Fibroblast of the aortic adventitia (primary cell): ENCODE data around the gene TRIM14. TPM values are rescaled to one million over a fixed set of nuclear protein-coding genes. Genes with fewer than 3 reads are reported as not detected.

Experiments used
- DNase-seq: peaks from one replicate; pipeline ENCODE4 v3.0.0-alpha.2; 2010; ENCODE audit warnings: low read depth
- H3K4me3 ChIP-seq: 2 replicates; pipeline ENCODE4 v1.5.1; 2011; ENCODE audit warnings: low read depth, mild to moderate bottlenecking, control low read depth, low read length, moderate library complexity
- total RNA-seq: library from RNA; depleted of rRNA; stranded (reverse); fragments of >200 nt; gene quantifications from 2 replicates; pipeline ENCODE4 v1.2.3, GENCODE V29; 2012; ENCODE audit warnings: low replicate concordance
- TF ChIP-seq, protein P1 (sequence below): IDR thresholded peaks from 2 replicates; pipeline ENCODE4 v1.5.1; 2011; ENCODE audit warnings: mild to moderate bottlenecking, low read length, control low read depth, inconsistent platforms; ENCODE audit not compliant: insufficient read depth

The TRIM14 gene
- total RNA-seq, 1 donor: 0.81 TPM

- no peak for DNase-seq
- TF ChIP-seq, protein P1, sequence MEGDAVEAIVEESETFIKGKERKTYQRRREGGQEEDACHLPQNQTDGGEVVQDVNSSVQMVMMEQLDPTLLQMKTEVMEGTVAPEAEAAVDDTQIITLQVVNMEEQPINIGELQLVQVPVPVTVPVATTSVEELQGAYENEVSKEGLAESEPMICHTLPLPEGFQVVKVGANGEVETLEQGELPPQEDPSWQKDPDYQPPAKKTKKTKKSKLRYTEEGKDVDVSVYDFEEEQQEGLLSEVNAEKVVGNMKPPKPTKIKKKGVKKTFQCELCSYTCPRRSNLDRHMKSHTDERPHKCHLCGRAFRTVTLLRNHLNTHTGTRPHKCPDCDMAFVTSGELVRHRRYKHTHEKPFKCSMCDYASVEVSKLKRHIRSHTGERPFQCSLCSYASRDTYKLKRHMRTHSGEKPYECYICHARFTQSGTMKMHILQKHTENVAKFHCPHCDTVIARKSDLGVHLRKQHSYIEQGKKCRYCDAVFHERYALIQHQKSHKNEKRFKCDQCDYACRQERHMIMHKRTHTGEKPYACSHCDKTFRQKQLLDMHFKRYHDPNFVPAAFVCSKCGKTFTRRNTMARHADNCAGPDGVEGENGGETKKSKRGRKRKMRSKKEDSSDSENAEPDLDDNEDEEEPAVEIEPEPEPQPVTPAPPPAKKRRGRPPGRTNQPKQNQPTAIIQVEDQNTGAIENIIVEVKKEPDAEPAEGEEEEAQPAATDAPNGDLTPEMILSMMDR: no peak
- no peak overlapping the region for H3K4me3 ChIP-seq
Observed at GRCh38 chr9:98149422-98149821, 30.4 kb upstream of the TRIM14 start.

DNA sequence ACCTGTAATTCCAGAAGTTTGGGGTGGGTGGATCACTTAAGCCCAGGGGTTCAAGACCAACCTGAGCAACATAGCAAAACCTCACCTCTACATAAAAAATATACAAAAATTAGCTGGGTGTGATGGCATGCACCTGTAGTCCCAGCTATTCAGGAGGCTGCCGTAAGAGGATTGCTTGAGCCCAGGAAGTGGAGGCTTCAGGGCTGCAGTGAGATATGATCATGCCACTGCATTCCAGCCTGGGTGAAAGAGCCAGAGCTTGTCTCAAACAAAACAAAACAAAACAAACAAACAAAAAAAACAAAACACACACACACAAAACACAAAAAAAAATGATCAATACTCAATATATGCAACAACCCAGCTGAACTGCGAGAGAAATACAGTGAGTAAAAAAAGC is 29.5 kb upstream of the TRIM14 start:
- no peak overlapping the region for H3K4me3 ChIP-seq
- DNase-seq: no peak
- TF ChIP-seq, protein P1: no peak

DNA sequence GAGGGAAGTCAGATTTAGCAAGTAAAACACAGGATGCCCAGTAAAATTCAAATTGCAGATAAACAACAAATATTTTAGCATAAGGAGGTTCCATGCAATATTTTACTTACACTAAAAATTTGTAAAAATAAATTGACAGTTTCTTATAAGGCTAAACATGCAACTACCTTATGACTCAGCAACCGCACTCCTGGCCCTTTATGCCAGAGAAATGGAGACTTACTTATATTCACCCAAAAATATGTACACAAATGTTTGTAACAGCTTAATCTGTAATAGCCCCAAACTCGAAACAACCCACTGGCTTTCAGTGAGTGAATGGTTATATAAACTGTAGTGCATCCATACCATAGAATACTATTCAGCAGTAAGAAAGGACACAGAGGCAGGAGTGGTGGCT is 28.6 kb upstream of the TRIM14 start:
- TF ChIP-seq, protein P1: no peak
- DNase-seq: peak; percentile 49

GRCh38 chr9:98146101-98146991 is 27.3 kb upstream of the TRIM14 start:
- H3K4me3 ChIP-seq: no peak overlapping the region
- TF ChIP-seq, protein P1: no peak
- DNase-seq: peak; percentile 40

More for the DNA sequence above, 28.6 kb upstream of the TRIM14 start:
- no peak overlapping the region for H3K4me3 ChIP-seq

DNA sequence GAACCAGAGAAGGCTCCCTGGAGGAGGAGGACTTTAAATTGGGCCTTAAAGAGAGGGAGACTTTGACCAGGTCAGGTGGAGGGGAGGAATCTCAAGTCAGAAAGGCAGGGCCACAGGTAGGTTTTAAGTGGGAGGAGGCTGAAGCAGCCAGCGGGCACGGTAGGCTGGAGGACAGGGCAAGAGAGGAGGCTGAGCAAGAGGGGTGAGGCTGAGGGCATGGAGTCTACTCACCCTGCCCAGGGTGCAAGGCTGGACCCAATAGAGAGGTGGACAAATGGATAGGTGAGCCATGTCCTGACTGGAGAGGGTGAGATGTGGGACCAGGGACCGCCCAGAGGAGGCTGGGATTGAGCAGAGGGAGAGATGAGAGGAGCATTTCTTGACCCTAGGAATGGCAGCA is 25.6 kb upstream of the TRIM14 start:
- H3K4me3 ChIP-seq: no peak overlapping the region
- TF ChIP-seq, protein P1: no peak
- no peak for DNase-seq

DNA sequence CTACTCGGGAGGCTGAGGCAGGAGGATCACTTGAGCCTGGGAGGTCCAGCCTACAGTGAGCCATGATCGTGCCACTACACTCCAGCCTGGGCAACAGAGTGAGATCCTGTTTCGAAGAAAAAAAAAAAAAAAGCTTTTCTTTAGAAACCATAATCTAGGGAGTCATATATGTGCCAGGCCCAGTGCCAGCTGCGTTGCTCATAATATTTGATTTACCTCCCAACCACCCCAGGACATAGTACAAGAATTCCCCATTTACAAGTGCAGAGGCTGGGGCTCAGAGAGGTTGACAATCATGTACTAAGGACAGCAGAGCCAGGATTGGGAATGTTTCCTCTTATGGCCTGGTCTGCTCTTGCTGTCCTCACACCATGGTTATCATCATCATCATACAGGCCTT is 25.1 kb upstream of the TRIM14 start:
- DNase-seq: no peak
- TF ChIP-seq, protein P1: no peak
- no peak overlapping the region for H3K4me3 ChIP-seq

- TF ChIP-seq, protein P1: no peak
- DNase-seq: no peak
- no peak overlapping the region for H3K4me3 ChIP-seq
Observed at GRCh38 chr9:98142925-98143481, 24.0 kb upstream of the TRIM14 start.
